HepG2 (cell line): ENCODE measurements around the gene MRPS5. TPM values are rescaled to one million over a fixed set of nuclear protein-coding genes. Genes with fewer than 3 reads are reported as not detected.

ENCODE experiments used
- ATF7-NPFF ChIP-seq: sonication (generic); formaldehyde crosslinking; IDR thresholded peaks from 2 replicates; pipeline ENCODE4 v1.8.1; 2023; ENCODE audit warnings: mild to moderate bottlenecking, low read depth, missing genetic modification reagents, moderate library complexity
- CHD4 ChIP-seq: fragments of 200-600 bp; sonication (generic); IDR thresholded peaks from 2 replicates; pipeline ENCODE4 v1.7.0; 2017; ENCODE audit warnings: mild to moderate bottlenecking, low read length, borderline replicate concordance
- CREB1 ChIP-seq, 2 experiments: fragments of 450-650 bp in 1 of 2; IDR thresholded peaks; 2 replicates each; pipeline ENCODE4 v1.6.1; 2016 to 2017; ENCODE audit warnings: control low read depth in 1 of 2, mild to moderate bottlenecking in 1 of 2, missing compliant biosample characterization in 1 of 2, missing genetic modification characterization in 1 of 2
- DDIT3 ChIP-seq: sonication (generic); formaldehyde crosslinking; IDR thresholded peaks from 2 replicates; pipeline ENCODE4 v1.4.0; 2020; ENCODE audit warnings: mild to moderate bottlenecking, missing genetic modification reagents
- HINFP ChIP-seq: sonication (generic); formaldehyde crosslinking; IDR thresholded peaks from 2 replicates; pipeline ENCODE4 v1.4.0; 2020; ENCODE audit warnings: low read depth, mild to moderate bottlenecking, missing genetic modification reagents
- IRF9 ChIP-seq: sonication (generic); formaldehyde crosslinking; IDR thresholded peaks from 2 replicates; pipeline ENCODE4 v1.8.0; 2022; ENCODE audit warnings: missing genetic modification reagents, mild to moderate bottlenecking, borderline replicate concordance
- MBD4 ChIP-seq: IDR thresholded peaks from 2 replicates; pipeline ENCODE4 v1.6.1; 2012; ENCODE audit warnings: low read length, inconsistent platforms, borderline replicate concordance
- MNT ChIP-seq: fragments of 450-650 bp; IDR thresholded peaks from 2 replicates; pipeline ENCODE4 v1.6.1; 2016
- PBX2 ChIP-seq: IDR thresholded peaks from 2 replicates; pipeline ENCODE4 v1.6.1; 2016; ENCODE audit warnings: control low read depth
- POGK ChIP-seq: sonication (generic); formaldehyde crosslinking; conservative IDR thresholded peaks from 2 replicates; pipeline ENCODE4 v1.8.0; 2022; ENCODE audit warnings: mild to moderate bottlenecking, moderate library complexity, missing genetic modification reagents
- REPIN1 ChIP-seq: sonication (generic); formaldehyde crosslinking; IDR thresholded peaks from 2 replicates; pipeline ENCODE4 v1.8.0; 2022; ENCODE audit warnings: missing genetic modification reagents, low read depth, mild to moderate bottlenecking, borderline replicate concordance
- SOX13 ChIP-seq, 3 experiments: fragments of 450-650 bp in 1 of 3; sonication (generic) in 1 of 3; formaldehyde crosslinking in 1 of 3; IDR thresholded peaks in 2 of 3; conservative IDR thresholded peaks in 1 of 3; 2 replicates each; pipeline versions ENCODE4 v1.5.0 to v1.6.1; 2016 to 2020; ENCODE audit warnings: antibody characterized with exemption in 1 of 3, mild to moderate bottlenecking in 1 of 3, missing compliant biosample characterization in 1 of 3, missing genetic modification reagents in 1 of 3, moderate library complexity in 1 of 3
- ZNF160 ChIP-seq: sonication (generic); formaldehyde crosslinking; IDR thresholded peaks from 2 replicates; pipeline ENCODE4 v1.8.0; 2022; ENCODE audit warnings: mild to moderate bottlenecking, inconsistent platforms, missing genetic modification reagents
- ZNF33B ChIP-seq: sonication (generic); formaldehyde crosslinking; IDR thresholded peaks from 2 replicates; pipeline ENCODE4 v1.5.1; 2020; ENCODE audit warnings: mild to moderate bottlenecking, missing genetic modification reagents
- ZNF451 ChIP-seq: sonication (generic); formaldehyde crosslinking; IDR thresholded peaks from 2 replicates; pipeline ENCODE4 v1.5.0; 2020; ENCODE audit warnings: mild to moderate bottlenecking, missing genetic modification reagents
- ZNF615 ChIP-seq: sonication (generic); formaldehyde crosslinking; IDR thresholded peaks from 2 replicates; pipeline ENCODE4 v1.5.0; 2020; ENCODE audit warnings: mild to moderate bottlenecking, missing genetic modification reagents, borderline replicate concordance
- ZSCAN20 ChIP-seq: sonication (generic); formaldehyde crosslinking; IDR thresholded peaks from 2 replicates; pipeline ENCODE4 v1.4.0; 2020; ENCODE audit warnings: missing genetic modification reagents, mild to moderate bottlenecking, borderline replicate concordance
- polyA plus RNA-seq, 8 experiments: library from polyadenylated mRNA; depleted of rRNA in 3 of 8; stranded (reverse) in 7 of 8; unstranded in 1 of 8; fragments of >200 nt; fragmentation: Illumina TruSeq in 4 of 8; extraction: Trizol in 4 of 8; gene quantifications; 2 replicates each; pipeline versions ENCODE4 v1.2.1 to v1.2.3, GENCODE V29; 2011 to 2016; ENCODE audit warnings: low read depth in 4 of 8, missing spikeins in 1 of 8, mixed read lengths in 1 of 8; ENCODE audit not compliant: insufficient read depth in 1 of 8
- total RNA-seq, 5 experiments: library from RNA; depleted of rRNA; stranded (reverse); fragments of >200 nt; fragmentation: Illumina TruSeq; extraction: Trizol; gene quantifications; 2 replicates each; pipeline ENCODE4 v1.2.3, GENCODE V29; 2016; ENCODE audit warnings: low read depth in 1 of 5

Gene MRPS5
- total and polyA plus RNA-seq, 2 of the 13 experiments (the other 11 are each of a cell fraction or from before 2014, with no cell fraction given), result 98.8 to 134 TPM

GRCh38 chr2:95076705-95077529 is 44.7 kb downstream of the MRPS5 start (continued):
- 0 out of 2 replicates have a peak, but pooled peaks have one; percentile 30 for TF ChIP-seq POGK (CRISPR knock-in tag)
- no peak for TF ChIP-seq ZNF33B (CRISPR knock-in tag)
- TF ChIP-seq SOX13 (IDR thresholded peaks at IDR 0.05), result no peak
- peak in 1 of 2 experiments; percentile 32; a peak in 1 of 4 replicates for TF ChIP-seq SOX13 (CRISPR knock-in tag; conservative IDR thresholded peaks at IDR 0.05 in 1 of 2, IDR thresholded peaks at IDR 0.05 in 1 of 2)
- no peak for TF ChIP-seq PBX2 (CRISPR knock-in tag)
- TF ChIP-seq MNT, result no peak
- peak; percentile 70; the same call in 1 of the 2 replicates for TF ChIP-seq REPIN1 (CRISPR knock-in tag)
- no peak for TF ChIP-seq CHD4
- peak; percentile 34; the same call in 1 of the 2 replicates for TF ChIP-seq ZSCAN20 (CRISPR knock-in tag)
- peak; percentile 71; the same call in 1 of the 2 replicates for TF ChIP-seq ZNF451 (CRISPR knock-in tag)
- TF ChIP-seq ZNF160 (CRISPR knock-in tag), result 0 out of 2 replicates have a peak, but pooled peaks have one; percentile 25
- TF ChIP-seq IRF9 (CRISPR knock-in tag), result peak; percentile 49; the same call in 1 of the 2 replicates
- TF ChIP-seq CREB1 (IDR thresholded peaks at IDR 0.05), result no peak
- TF ChIP-seq CREB1 (CRISPR knock-in tag; IDR thresholded peaks at IDR 0.05), result no peak
- TF ChIP-seq ATF7-NPFF (CRISPR knock-in tag), result 0 out of 2 replicates have a peak, but pooled peaks have one; percentile 48
- TF ChIP-seq MBD4, result no peak
- TF ChIP-seq ZNF615, result no peak
- no peak for TF ChIP-seq DDIT3 (CRISPR knock-in tag)
- 0 out of 2 replicates have a peak, but pooled peaks have one; percentile 17 for TF ChIP-seq HINFP (CRISPR knock-in tag)
